HEK293T (cell line): ENCODE results near the gene SCAANT1.

Source experiments
- ARNT ChIP-seq: fragments of 450-650 bp; IDR thresholded peaks from 2 replicates; pipeline ENCODE4 v1.6.1; 2017; ENCODE audit warnings: mild to moderate bottlenecking
- BHLHE40 ChIP-seq: fragments of 450-650 bp; IDR thresholded peaks from 2 replicates; pipeline ENCODE4 v1.6.1; 2016; ENCODE audit warnings: mild to moderate bottlenecking, moderate library complexity, borderline replicate concordance
- CTBP1 ChIP-seq: fragments of 450-650 bp; IDR thresholded peaks from 2 replicates; pipeline ENCODE4 v1.6.1; 2016; ENCODE audit warnings: borderline replicate concordance
- ELF4 ChIP-seq: fragments of 450-650 bp; IDR thresholded peaks from 2 replicates; pipeline ENCODE4 v1.6.1; 2017; ENCODE audit warnings: antibody characterized with exemption
- FOXA1 ChIP-seq: fragments of 450-650 bp; IDR thresholded peaks from 2 replicates; pipeline ENCODE4 v1.6.1; 2016; ENCODE audit warnings: mild to moderate bottlenecking
- FOXK2 ChIP-seq: fragments of 450-650 bp; IDR thresholded peaks from 2 replicates; pipeline ENCODE4 v1.6.1; 2016; ENCODE audit warnings: mild to moderate bottlenecking
- FOXM1 ChIP-seq: fragments of 450-650 bp; IDR thresholded peaks from 2 replicates; pipeline ENCODE4 v1.6.1; 2017; ENCODE audit warnings: mild to moderate bottlenecking, borderline replicate concordance
- HDGF ChIP-seq: fragments of 450-650 bp; IDR thresholded peaks from 2 replicates; pipeline ENCODE4 v1.6.1; 2017; ENCODE audit warnings: antibody characterized with exemption, borderline replicate concordance
- L3MBTL2 ChIP-seq: fragments of 450-650 bp; conservative IDR thresholded peaks from 2 replicates; pipeline ENCODE4 v1.6.1; 2016; ENCODE audit warnings: mild to moderate bottlenecking
- NFRKB ChIP-seq: fragments of 450-650 bp; IDR thresholded peaks from 2 replicates; pipeline ENCODE4 v1.6.1; 2016; ENCODE audit warnings: mild to moderate bottlenecking, moderate library complexity
- PKNOX1 ChIP-seq: fragments of 450-650 bp; IDR thresholded peaks from 2 replicates; pipeline ENCODE4 v1.6.1; 2016
- SP1 ChIP-seq: fragments of 450-650 bp; IDR thresholded peaks from 2 replicates; pipeline ENCODE4 v1.6.1; 2017
- SUZ12 ChIP-seq: fragments of 450-650 bp; IDR thresholded peaks from 2 replicates; pipeline ENCODE4 v1.6.1; 2016; ENCODE audit warnings: mild to moderate bottlenecking
- ZNF384 ChIP-seq: fragments of 450-650 bp; IDR thresholded peaks from 2 replicates; pipeline ENCODE4 v1.6.1; 2016

- no peak for TF ChIP-seq ELF4
- TF ChIP-seq FOXA1, result no peak
- no peak for TF ChIP-seq L3MBTL2
- no peak for TF ChIP-seq FOXK2
- no peak for TF ChIP-seq NFRKB
- TF ChIP-seq HDGF, result no peak
- no peak for TF ChIP-seq CTBP1
- no peak for TF ChIP-seq SP1
- no peak for TF ChIP-seq SUZ12
- no peak for TF ChIP-seq BHLHE40
- TF ChIP-seq ARNT, result no peak
- no peak for TF ChIP-seq ZNF384
- TF ChIP-seq FOXM1, result no peak
- no peak for TF ChIP-seq PKNOX1
Observed at GRCh38 chr3:63908081-63908736, 4.0 kb downstream of the SCAANT1 start.
